Measurements from ENCODE around the gene KCNRG. TPM values are rescaled to one million over a fixed set of nuclear protein-coding genes. Genes with fewer than 3 reads are reported as not detected.

The KCNRG gene
- total RNA-seq, 1 donor from 2014 or later = 0.61 TPM

GRCh38 chr13:49996161-49996915 lies 18.9 kb upstream of the KCNRG start:
- no peaks in the 10 kb centered on the region for H3K9me3 ChIP-seq (ENCODE audit: insufficient read depth, low read depth, low read length)
- no peak for FAIRE-seq
- H3K27ac ChIP-seq (ENCODE audit: low read depth, low read length) = peak overlapping the region; percentile 87
- H3K4me2 ChIP-seq (ENCODE audit: low read length) = peak overlapping the region; percentile 80
- H3K9me3 Mint-ChIP-seq (ENCODE audit: unreplicated experiment) = no peaks in the 10 kb centered on the region
- H3K4me3 Mint-ChIP-seq (ENCODE audit: unreplicated experiment) = peak overlapping the region; percentile 81
- no peaks in the 10 kb centered on the region for H3K27me3 Mint-ChIP-seq (ENCODE audit: low read depth, unreplicated experiment)
- peaks cover 16% of the 10 kb centered on the region for H3K4me1 Mint-ChIP-seq (ENCODE audit: low read depth, unreplicated experiment)
- H2AFZ ChIP-seq (ENCODE audit: low read depth, low read length) = peak overlapping the region; percentile 28
- peak overlapping the region; percentile 61 for H3K4me3 ChIP-seq (ENCODE audit: insufficient read depth, low read depth, low read length)
- TF ChIP-seq EZH2 (IDR thresholded peaks at IDR 0.05; ENCODE audit: insufficient read depth, low read length) (no peak), CTCF (IDR thresholded peaks at IDR 0.05; ENCODE audit: insufficient read depth, low read depth, low read length) (no peak)
- DNase-seq (ENCODE audit: low read depth) = peak; percentile 84
- H4K20me1 ChIP-seq (ENCODE audit: insufficient read depth, low read length) = peaks cover 27% of the 10 kb centered on the region
- peaks cover 19% of the 10 kb centered on the region for H3K36me3 ChIP-seq (ENCODE audit: insufficient read depth, low read length)
- peaks cover 4% of the 10 kb centered on the region for H3K36me3 Mint-ChIP-seq (ENCODE audit: low read depth, unreplicated experiment)
- peaks cover 17% of the 10 kb centered on the region for H3K4me1 ChIP-seq (ENCODE audit: insufficient read depth, low read length)
- H3K79me2 ChIP-seq (ENCODE audit: insufficient read depth, low read length) = peaks cover 38% of the 10 kb centered on the region
- H3K27ac Mint-ChIP-seq (ENCODE audit: unreplicated experiment) = peak overlapping the region; percentile 12
- no peaks in the 10 kb centered on the region for H3K27me3 ChIP-seq (ENCODE audit: insufficient read depth, low read length)
- peak overlapping the region; percentile 90 for H3K9ac ChIP-seq (ENCODE audit: low read length)

GRCh38 chr13:49996951-49997895 lies 18.0 kb upstream of the KCNRG start, which contains the start of gene TRIM13:
TSS of gene TRIM13 (plus strand) at chr13:49997042. CDS start at chr13:50011941, 14,899 bp downstream.
- TF ChIP-seq EZH2 (IDR thresholded peaks at IDR 0.05; ENCODE audit: insufficient read depth, low read length) (no peak), CTCF (IDR thresholded peaks at IDR 0.05; ENCODE audit: insufficient read depth, low read depth, low read length) (peak; percentile 59)
- DNase-seq (ENCODE audit: low read depth) = peak; percentile 78
- no peaks in the 10 kb centered on the region for H3K27me3 ChIP-seq (ENCODE audit: insufficient read depth, low read length)
- peak within 1 kb of the TSS; percentile 93 for H3K4me2 ChIP-seq (ENCODE audit: low read length)
- Mint-ChIP-seq H3K4me3 (ENCODE audit: unreplicated experiment) (peak within 1 kb of the TSS; percentile 93), H3K36me3 (ENCODE audit: low read depth, unreplicated experiment) (peaks cover 4% of the 10 kb centered on the region), H3K4me1 (ENCODE audit: low read depth, unreplicated experiment) (peaks cover 23% of the 10 kb centered on the region), H3K27ac (ENCODE audit: unreplicated experiment) (peak within 1 kb of the TSS; percentile 82), H3K9me3 (ENCODE audit: unreplicated experiment) (no peaks in the 10 kb centered on the region), H3K27me3 (ENCODE audit: low read depth, unreplicated experiment) (no peaks in the 10 kb centered on the region)
- no peak for FAIRE-seq
- H3K4me1 ChIP-seq (ENCODE audit: insufficient read depth, low read length) = peaks cover 17% of the 10 kb centered on the region
- peak within 1 kb of the TSS; percentile 98 for H3K27ac ChIP-seq (ENCODE audit: low read depth, low read length)
- peak within 1 kb of the TSS; percentile 82 for H3K4me3 ChIP-seq (ENCODE audit: insufficient read depth, low read depth, low read length)
- peak within 1 kb of the TSS; percentile 88 for H2AFZ ChIP-seq (ENCODE audit: low read depth, low read length)
- peak within 1 kb of the TSS; percentile 99 for H3K9ac ChIP-seq (ENCODE audit: low read length)
- H4K20me1 ChIP-seq (ENCODE audit: insufficient read depth, low read length) = peaks cover 28% of the 10 kb centered on the region
- H3K79me2 ChIP-seq (ENCODE audit: insufficient read depth, low read length) = peaks cover 44% of the 10 kb centered on the region
- peaks cover 19% of the 10 kb centered on the region for H3K36me3 ChIP-seq (ENCODE audit: insufficient read depth, low read length)
- no peaks in the 10 kb centered on the region for H3K9me3 ChIP-seq (ENCODE audit: insufficient read depth, low read depth, low read length)
